Bronchial epithelial cell (primary cell): ENCODE data around the gene ITPR3. TPM values are rescaled to one million over a fixed set of nuclear protein-coding genes. Genes with fewer than 3 reads are reported as not detected.

Experiments
- DNase-seq: peaks from one replicate; pipeline ENCODE4 v3.0.0-alpha.2; 2010; ENCODE audit warnings: low read depth
- FAIRE-seq: peaks from 2 replicates; lab custom pipeline; 2011; peaks lifted over from hg19 to GRCh38; lab: Jason Lieb, UNC
- H3K27me3 ChIP-seq: 2 replicates; pipeline ENCODE4 v1.5.1; 2011; ENCODE audit warnings: low read length; ENCODE audit not compliant: control insufficient read depth, insufficient read depth
- H3K36me3 ChIP-seq: 2 replicates; pipeline ENCODE4 v1.5.1; 2011; ENCODE audit warnings: low read length; ENCODE audit not compliant: control insufficient read depth, insufficient read depth
- H3K4me3 ChIP-seq: 2 replicates; pipeline ENCODE4 v1.5.1; 2011; ENCODE audit warnings: mild to moderate bottlenecking, low read depth, low read length, control low read depth
- CTCF ChIP-seq: IDR thresholded peaks from 2 replicates; pipeline ENCODE4 v1.5.1; 2011; ENCODE audit warnings: mild to moderate bottlenecking, moderate library complexity, low read length, control low read depth, inconsistent platforms; ENCODE audit not compliant: insufficient read depth, severe bottlenecking
- total RNA-seq: library from RNA; depleted of rRNA; stranded (reverse); fragments of >200 nt; gene quantifications from 2 replicates; pipeline ENCODE4 v1.2.1, GENCODE V29; 2014

ITPR3 gene
- total RNA-seq, 1 donor from 2014 or later: 95.6 TPM

GRCh38 chr6:33694401-33694931 lies 73.3 kb downstream of the ITPR3 start:
- FAIRE-seq (no peak), DNase-seq (peak; percentile 83)
- H3K27me3 ChIP-seq: no peaks in the 10 kb centered on the region
- peaks cover 46% of the 10 kb centered on the region for H3K36me3 ChIP-seq
- TF ChIP-seq CTCF: no peak
- no peak overlapping the region for H3K4me3 ChIP-seq

- FAIRE-seq: no peak
- TF ChIP-seq CTCF: no peak
- Histone ChIP-seq H3K4me3 (no peak overlapping the region), H3K27me3 (no peaks in the 10 kb centered on the region), H3K36me3 (peaks cover 42% of the 10 kb centered on the region)
- DNase-seq: no peak
These were observed 73.9 kb downstream of the ITPR3 start for GRCh38 chr6:33694977-33695376.

- TF ChIP-seq CTCF: no peak
- peaks cover 41% of the 10 kb centered on the region for H3K36me3 ChIP-seq
- no peaks in the 10 kb centered on the region for H3K27me3 ChIP-seq
- DNase-seq (peak; percentile 60), FAIRE-seq (no peak)
- no peak overlapping the region for H3K4me3 ChIP-seq
These were observed 74.3 kb downstream of the ITPR3 start for GRCh38 chr6:33695451-33695887.

- Histone ChIP-seq H3K36me3 (peaks cover 37% of the 10 kb centered on the region), H3K27me3 (no peaks in the 10 kb centered on the region), H3K4me3 (no peak overlapping the region)
- TF ChIP-seq CTCF: no peak
- DNase-seq (no peak), FAIRE-seq (no peak)
These were observed 75.0 kb downstream of the ITPR3 start for GRCh38 chr6:33696076-33696475.

- peaks cover 30% of the 10 kb centered on the region for H3K36me3 ChIP-seq
- DNase-seq: no peak
- no peak for TF ChIP-seq CTCF
- no peak overlapping the region for H3K4me3 ChIP-seq
- no peak for FAIRE-seq
- H3K27me3 ChIP-seq: no peaks in the 10 kb centered on the region
These were observed 75.7 kb downstream of the ITPR3 start for GRCh38 chr6:33696548-33697518.
